WI38 (cell line): ENCODE results near the gene FGFR3.

Experiments
- H3K4me3 ChIP-seq: 2 replicates; pipeline ENCODE4 v1.5.1; 2011; ENCODE audit warnings: low read depth, mild to moderate bottlenecking, control low read depth, low read length
- CTCF ChIP-seq: IDR thresholded peaks from 2 replicates; pipeline ENCODE4 v1.5.1; 2012; ENCODE audit warnings: low read depth, mild to moderate bottlenecking, control low read depth, low read length

Gene FGFR3

DNA sequence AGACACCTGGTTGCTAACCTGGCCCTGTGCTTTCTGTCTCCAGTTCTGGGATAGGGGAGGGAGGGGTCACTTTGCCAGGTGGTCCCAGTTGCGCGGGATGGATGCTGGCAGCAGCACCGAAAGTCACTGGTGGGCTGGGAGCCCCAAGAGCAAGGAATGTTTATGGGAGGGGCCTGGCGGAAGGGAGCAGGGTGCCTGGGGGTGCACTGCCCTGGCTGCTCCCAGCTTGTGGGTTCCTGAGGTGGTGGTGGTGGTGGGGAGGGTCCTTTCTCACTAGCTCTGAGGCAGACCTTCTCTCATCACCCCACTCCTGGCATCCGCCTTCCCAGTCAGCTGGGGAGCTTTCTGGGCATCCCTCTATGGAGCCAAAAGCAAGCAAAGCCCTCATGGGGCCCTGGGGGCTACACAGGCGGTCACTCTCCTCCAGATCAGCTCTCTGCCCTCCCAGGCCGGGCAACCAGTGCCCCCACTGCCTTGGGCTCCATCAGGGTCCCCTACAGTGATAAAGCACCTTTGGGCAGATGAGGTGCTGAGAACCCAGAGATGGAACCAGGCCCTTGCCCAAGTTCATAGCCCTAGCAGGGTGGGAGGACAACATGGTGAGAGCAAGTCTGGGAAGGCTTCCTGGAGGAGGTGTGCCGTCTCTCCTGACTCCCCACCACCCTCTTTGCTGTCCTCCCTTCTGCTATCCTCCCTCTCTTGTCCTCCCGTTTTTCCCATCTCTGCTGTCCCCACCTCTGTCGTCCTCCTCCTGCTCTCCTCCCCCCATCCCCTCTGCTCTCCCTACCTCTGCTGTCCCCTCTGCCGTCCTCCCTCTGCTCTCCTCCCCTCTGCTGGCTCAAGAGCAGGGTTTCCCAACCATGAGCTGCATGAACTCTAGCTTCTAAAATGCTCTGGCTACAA is 16.0 kb downstream of the FGFR3 start:
- no peak overlapping the region for H3K4me3 ChIP-seq
- TF ChIP-seq CTCF: no peak

DNA sequence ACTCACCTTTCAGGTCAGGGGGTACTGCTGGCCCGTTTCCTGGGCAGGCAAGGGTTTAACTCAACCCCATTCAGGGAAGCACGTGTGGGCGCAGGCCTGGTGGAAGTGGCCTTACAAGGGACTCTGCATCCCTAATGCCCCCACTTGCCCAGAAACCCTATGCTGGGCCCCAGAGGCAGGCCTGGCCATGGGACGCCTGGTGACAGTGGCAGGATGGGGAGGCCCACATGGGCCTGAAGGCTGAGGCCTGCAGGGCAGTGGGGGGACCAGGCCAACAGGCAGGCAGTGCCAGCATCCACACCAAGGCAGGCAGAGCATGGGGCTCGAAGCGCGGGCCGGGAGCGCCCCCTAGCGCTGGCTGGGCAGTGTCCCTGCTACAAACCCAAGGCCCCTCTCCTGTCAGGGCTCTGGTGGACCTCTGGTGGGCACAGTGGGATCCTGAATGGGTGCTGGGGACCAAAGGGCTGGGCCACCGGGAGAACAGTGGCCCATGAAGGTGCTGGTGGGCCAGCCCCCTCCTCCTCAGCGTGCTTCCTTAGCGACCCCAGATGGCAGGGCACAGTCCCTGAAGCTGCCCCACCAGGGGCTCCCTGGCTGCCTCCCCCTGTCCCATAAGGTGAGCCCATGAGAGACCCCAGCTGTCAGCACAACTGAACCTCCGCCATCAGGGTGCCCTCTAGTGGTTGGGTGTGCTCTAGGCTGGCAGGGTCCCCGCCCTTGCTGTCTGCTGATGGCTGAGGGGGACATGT is 16.8 kb downstream of the FGFR3 start:
- TF ChIP-seq CTCF: peak; percentile 88

GRCh38 chr4:1810765-1811164 is 17.7 kb downstream of the FGFR3 start:
- TF ChIP-seq CTCF: no peak
- H3K4me3 ChIP-seq: no peak overlapping the region

More for the DNA sequence above, 16.8 kb downstream of the FGFR3 start:
- no peak overlapping the region for H3K4me3 ChIP-seq

- H3K4me3 ChIP-seq: no peak overlapping the region
- no peak for TF ChIP-seq CTCF
These were observed 19.6 kb downstream of the FGFR3 start for GRCh38 chr4:1812720-1813119.

- H3K4me3 ChIP-seq: no peak overlapping the region
- TF ChIP-seq CTCF: no peak
These were observed 20.1 kb downstream of the FGFR3 start for GRCh38 chr4:1813231-1813630.

- H3K4me3 ChIP-seq: no peak overlapping the region
- TF ChIP-seq CTCF: no peak
These were observed 20.8 kb downstream of the FGFR3 start for GRCh38 chr4:1813915-1814314.

DNA sequence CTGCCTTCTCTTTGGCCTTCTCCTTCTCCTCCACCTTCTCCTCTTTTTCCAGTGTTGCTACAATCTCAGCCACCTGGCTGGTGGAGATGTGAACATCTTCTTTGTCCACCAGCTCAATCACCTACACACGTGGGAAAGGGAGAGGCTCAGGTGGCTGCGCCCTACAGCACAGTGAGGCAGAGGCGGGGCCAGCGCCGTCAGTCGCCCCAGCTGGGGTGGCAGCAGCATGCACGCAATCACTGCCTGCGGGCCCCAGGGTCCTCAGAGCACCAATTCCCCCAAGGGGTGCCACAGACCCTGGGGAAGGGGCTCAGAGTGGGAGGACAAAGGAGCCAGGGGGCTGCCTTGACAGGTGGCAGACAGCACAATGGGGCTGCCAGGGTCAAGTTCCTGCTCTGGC is 21.4 kb downstream of the FGFR3 start:
- no peak for TF ChIP-seq CTCF
- H3K4me3 ChIP-seq: no peak overlapping the region
